ENCODE measurements around the gene SLC25A3. TPM values are rescaled to one million over a fixed set of nuclear protein-coding genes. Genes with fewer than 3 reads are reported as not detected.

Gene SLC25A3
- total RNA-seq, 1 experiment from 2014 or later: 573 TPM

Other genes with a start within 250 kb of the SLC25A3 start
- gene TMPO, start 78.1 kb upstream of the SLC25A3 start, total RNA-seq (2014; rRNA removed; shearing (Covaris generic)): 155 and 163 TPM in 2 replicates
- 92.2 and 94.1 TPM in 2 replicates for gene IKBIP, start 51.1 kb downstream of the SLC25A3 start, total RNA-seq (2014; rRNA removed; shearing (Covaris generic))
- 14.6 and 17.9 TPM in 2 replicates for gene APAF1, start 51.6 kb downstream of the SLC25A3 start, total RNA-seq (2014; rRNA removed; shearing (Covaris generic))

All from RPMI7951 (cell line).